Measurements from ENCODE around the gene OR6C2. TPM values are rescaled to one million over a fixed set of nuclear protein-coding genes. Genes with fewer than 3 reads are reported as not detected.

The OR6C2 gene
- total and polyA plus RNA-seq, 2 of the 8 experiments (the other 6 are each of a cell fraction or from before 2014, with no cell fraction given), result not detected

DNA sequence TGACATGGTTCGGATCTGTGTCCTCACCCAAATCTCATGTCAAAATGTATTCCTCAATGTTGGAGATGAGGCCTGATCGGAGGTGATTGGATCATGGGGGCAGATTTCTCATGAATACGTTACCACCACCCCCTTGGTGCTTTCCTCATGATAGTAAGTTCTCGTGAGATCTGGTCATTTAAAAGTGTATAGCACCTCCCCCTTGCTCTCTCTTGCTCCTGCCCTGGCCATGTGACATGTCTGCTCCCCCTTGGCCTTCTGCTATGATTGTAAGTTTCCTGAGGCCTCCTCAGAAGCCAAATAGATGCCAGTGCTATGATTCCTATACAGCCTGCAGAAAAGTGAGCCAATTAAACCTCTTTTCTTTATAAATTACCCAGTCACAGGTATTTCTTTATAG lies 55.4 kb downstream of the OR6C2 start:
- Histone ChIP-seq H3K9ac (replicated peaks in 1 of 4; ENCODE audit: extremely low read depth in 1 of 4, low read depth in 3 of 4, low read length in 3 of 4) (no peak overlapping the region), H3K4me3 (ENCODE audit: extremely low read depth in 1 of 4, insufficient read depth in 2 of 4, low read depth in 3 of 4, low read length in 4 of 4) (no peak overlapping the region), H3K23ac (ENCODE audit: insufficient read length) (no peak overlapping the region), H3K4me2 (ENCODE audit: insufficient read depth in 1 of 2, low read depth in 2 of 2, low read length in 2 of 2) (no peak overlapping the region), H3K27me3 (replicated peaks in 1 of 4; ENCODE audit: control insufficient read depth in 3 of 4, extremely low read depth in 1 of 4, insufficient read depth in 3 of 4, low read length in 3 of 4) (no peaks in the 10 kb centered on the region), H2AFZ (ENCODE audit: low read length) (peak overlapping the region; percentile 59; the same call in 1 of the 2 replicates), H2BK120ac (replicated peaks; ENCODE audit: low read depth, low read length) (no peak overlapping the region), H4K20me1 (replicated peaks in 1 of 2; ENCODE audit: control insufficient read depth in 1 of 2, insufficient read depth in 2 of 2, low read length in 2 of 2) (no peaks in the 10 kb centered on the region), H3K27ac (ENCODE audit: low read depth, low read length) (no peak overlapping the region), H4K8ac (ENCODE audit: extremely low read depth, insufficient read depth, low read length) (no peak overlapping the region), H3K23me2 (ENCODE audit: low read depth, low read length) (no peaks in the 10 kb centered on the region), H3K4me1 (replicated peaks in 1 of 4; ENCODE audit: control insufficient read depth in 3 of 4, insufficient read depth in 4 of 4, low read length in 3 of 4) (no peaks in the 10 kb centered on the region), H3K56ac (replicated peaks; ENCODE audit: insufficient read length, low read depth, low read length) (no peak overlapping the region), H2BK12ac (ENCODE audit: low read depth, low read length) (no peak overlapping the region), H3K36me3 (ENCODE audit: control insufficient read depth in 2 of 4, insufficient read depth in 4 of 4, low read length in 3 of 4) (no peaks in the 10 kb centered on the region), H4K5ac (ENCODE audit: insufficient read length, low read depth, low read length) (no peak overlapping the region), H3K14ac (ENCODE audit: insufficient read length) (no peak overlapping the region), H2BK20ac (ENCODE audit: low read length) (no peak overlapping the region), H3K4ac (replicated peaks; ENCODE audit: insufficient read length, low read depth, low read length) (no peak overlapping the region), H2BK5ac (ENCODE audit: low read depth, low read length) (no peak overlapping the region), H3K18ac (ENCODE audit: extremely low read depth, low read length) (no peak overlapping the region), H3K79me2 (ENCODE audit: control insufficient read depth in 1 of 2, insufficient read depth in 2 of 2, low read length in 2 of 2) (no peaks in the 10 kb centered on the region), H2AK5ac (ENCODE audit: low read depth, low read length) (no peak overlapping the region), H4K91ac (replicated peaks; ENCODE audit: insufficient read length, low read length) (no peak overlapping the region), H3K79me1 (ENCODE audit: low read depth, low read length) (no peaks in the 10 kb centered on the region), H2BK15ac (ENCODE audit: low read length) (no peak overlapping the region), H3K9me3 (ENCODE audit: insufficient read depth in 2 of 2, low read depth in 1 of 2, low read length in 1 of 2) (no peaks in the 10 kb centered on the region)
- CTCF ChIA-PET (ENCODE audit: partially characterized antibody), result interaction anchor here (0.6 to 1.7 kb wide), 4 partner anchors 8 to 280 kb away, joined by 3 to 4 read pairs (median 4); no protein-coding TSS in a partner anchor
- no peak for FAIRE-seq
- 83% methylated on average over 4 of the region's 4 CpGs; no CpG with 5 or more reads in 1 of the 2 experiments for WGBS, 2 experiments (ENCODE audit: extremely low coverage in 1 of 2, insufficient coverage in 1 of 2, insufficient read length in 1 of 2, insufficient replicate concordance in 2 of 2, low coverage in 1 of 2, low lambda C conversion rate in 2 of 2, missing lambda C conversion rate in 1 of 2)
- POLR2A ChIA-PET (ENCODE audit: partially characterized antibody), result no interaction called here
- no peak for DNase-seq (ENCODE audit: low read depth in 1 of 2, low spot score in 2 of 2)
- TF ChIP-seq POLR2A (IDR thresholded peaks at IDR 0.05; ENCODE audit: control extremely low read depth in 1 of 2, low read depth in 2 of 2, low read length in 2 of 2) (no peak), CREB1 (IDR thresholded peaks at IDR 0.05) (no peak), GTF2F1 (IDR thresholded peaks at IDR 0.05; ENCODE audit: borderline replicate concordance, low read depth, low read length) (no peak)
